H9 (cell line): ENCODE measurements around the gene SLC24A4. TPM values are rescaled to one million over a fixed set of nuclear protein-coding genes. Genes with fewer than 3 reads are reported as not detected.

Source experiments
- DNase-seq: peaks from one replicate; pipeline ENCODE4 v3.0.0-alpha.2; 2017
- H2AFZ ChIP-seq: one replicate; pipeline ENCODE4 v1.6.1; 2013; ENCODE audit warnings: mild to moderate bottlenecking, low read length, control low read depth, moderate library complexity
- H2AK5ac ChIP-seq: 2 replicates; pipeline ENCODE4 v1.6.1; 2013; ENCODE audit warnings: low read length, control low read depth, mixed read lengths; ENCODE audit not compliant: insufficient read length
- H2BK120ac ChIP-seq: one replicate; pipeline ENCODE4 v1.6.1; 2013; ENCODE audit warnings: low read depth, mild to moderate bottlenecking, low read length, control low read depth, inconsistent platforms; ENCODE audit not compliant: poor library complexity, severe bottlenecking
- H2BK12ac ChIP-seq: 2 replicates; pipeline ENCODE4 v1.6.1; 2013; ENCODE audit warnings: low read length, control low read depth, mixed read lengths, low read depth; ENCODE audit not compliant: insufficient read length
- H2BK15ac ChIP-seq: 2 replicates; pipeline ENCODE4 v1.6.1; 2013; ENCODE audit warnings: low read depth, low read length, control low read depth
- H2BK20ac ChIP-seq: one replicate; pipeline ENCODE4 v1.6.1; 2013; ENCODE audit warnings: low read depth, mild to moderate bottlenecking, low read length, control low read depth, inconsistent platforms; ENCODE audit not compliant: poor library complexity, severe bottlenecking
- H2BK5ac ChIP-seq: 2 replicates; pipeline ENCODE4 v1.6.1; 2013; ENCODE audit warnings: low read length, control low read depth, mixed read lengths; ENCODE audit not compliant: insufficient read length
- H3K14ac ChIP-seq: 2 replicates; pipeline ENCODE4 v1.6.1; 2013; ENCODE audit warnings: low read length, control low read depth; ENCODE audit not compliant: insufficient read depth
- H3K18ac ChIP-seq: 2 replicates; pipeline ENCODE4 v1.6.1; 2013; ENCODE audit warnings: low read depth, mild to moderate bottlenecking, mixed read lengths, low read length, control low read depth; ENCODE audit not compliant: insufficient read length
- H3K23ac ChIP-seq: 2 replicates; pipeline ENCODE4 v1.6.1; 2013; ENCODE audit warnings: low read length, control low read depth, mixed read lengths, low read depth; ENCODE audit not compliant: insufficient read length
- H3K23me2 ChIP-seq: 2 replicates; pipeline ENCODE4 v1.6.1; 2013; ENCODE audit warnings: low read depth, mild to moderate bottlenecking, mixed read lengths, low read length, control low read depth; ENCODE audit not compliant: insufficient read length, poor library complexity, severe bottlenecking
- H3K27ac ChIP-seq: 2 replicates; pipeline ENCODE4 v1.5.1; 2013; ENCODE audit warnings: low read length, control low read depth, mixed read lengths, low read depth; ENCODE audit not compliant: insufficient read length
- H3K27me3 ChIP-seq: 2 replicates; pipeline ENCODE4 v1.6.1; 2013; ENCODE audit warnings: low read length, control low read depth, inconsistent platforms; ENCODE audit not compliant: insufficient read depth
- H3K4ac ChIP-seq: 2 replicates; pipeline ENCODE4 v1.6.1; 2013; ENCODE audit warnings: low read depth, mild to moderate bottlenecking, control low read depth, inconsistent platforms, low read length, moderate library complexity
- H3K4me1 ChIP-seq: 2 replicates; pipeline ENCODE4 v1.6.1; 2013; ENCODE audit warnings: low read length, control low read depth, inconsistent platforms; ENCODE audit not compliant: insufficient read depth
- H3K4me2 ChIP-seq: 2 replicates; pipeline ENCODE4 v1.6.1; 2013; ENCODE audit warnings: low read length, control low read depth, mixed read lengths; ENCODE audit not compliant: insufficient read length, insufficient read depth
- H3K56ac ChIP-seq: 2 replicates; pipeline ENCODE4 v1.6.1; 2013; ENCODE audit warnings: low read depth, mild to moderate bottlenecking, mixed read lengths, low read length, control low read depth; ENCODE audit not compliant: insufficient read length
- H3K79me1 ChIP-seq: 2 replicates; pipeline ENCODE4 v1.6.1; 2013; ENCODE audit warnings: low read depth, mild to moderate bottlenecking, moderate library complexity, low read length, control low read depth, inconsistent platforms; ENCODE audit not compliant: insufficient read depth, poor library complexity, severe bottlenecking
- H3K79me2 ChIP-seq: 2 replicates; pipeline ENCODE4 v1.6.1; 2013; ENCODE audit warnings: low read length, control low read depth, inconsistent platforms; ENCODE audit not compliant: insufficient read depth
- H3K9ac ChIP-seq: 2 replicates; pipeline ENCODE4 v1.6.1; 2013; ENCODE audit warnings: low read length, control low read depth, mixed read lengths; ENCODE audit not compliant: insufficient read length; ENCODE audit errors: extremely low read depth
- H3K9me3 ChIP-seq: one replicate; pipeline ENCODE4 v1.6.1; 2013; ENCODE audit warnings: low read depth, low read length, inconsistent platforms; ENCODE audit not compliant: control insufficient read depth
- H3T11ph ChIP-seq: one replicate; pipeline ENCODE4 v1.6.1; 2013; ENCODE audit warnings: mild to moderate bottlenecking, low read length, control low read depth, inconsistent platforms
- H4K20me1 ChIP-seq: one replicate; pipeline ENCODE4 v1.6.1; 2013; ENCODE audit not compliant: control insufficient read depth, insufficient read length, insufficient read depth
- H4K5ac ChIP-seq: 2 replicates; pipeline ENCODE4 v1.6.1; 2013; ENCODE audit warnings: low read depth, mild to moderate bottlenecking, mixed read lengths, low read length, control low read depth; ENCODE audit not compliant: insufficient read length
- H4K8ac ChIP-seq: replicated peaks from 2 replicates; pipeline ENCODE4 v1.6.1; 2013; ENCODE audit warnings: low read length, control low read depth, mixed read lengths, low read depth; ENCODE audit not compliant: insufficient read length
- H4K91ac ChIP-seq: 2 replicates; pipeline ENCODE4 v1.6.1; 2013; ENCODE audit warnings: low read depth, mild to moderate bottlenecking, moderate library complexity, mixed read lengths, low read length, control low read depth; ENCODE audit not compliant: insufficient read length
- H3K27ac Mint-ChIP-seq, 3 experiments: 2 replicates in 2 of 3; 3 replicates in 1 of 3; pipeline ENCODE4 v1.8.0; 2020 to 2021; ENCODE audit warnings: mixed read lengths in 3 of 3, mild to moderate bottlenecking in 1 of 3, moderate library complexity in 1 of 3
- H3K27me3 Mint-ChIP-seq: 2 replicates; pipeline ENCODE4 v1.8.0; 2021; ENCODE audit warnings: low read depth, mild to moderate bottlenecking, moderate library complexity, mixed read lengths
- H3K36me3 Mint-ChIP-seq, 3 experiments: 2 replicates in 2 of 3; 3 replicates in 1 of 3; pipeline ENCODE4 v1.8.0; 2020 to 2021; ENCODE audit warnings: low read depth in 3 of 3, mixed read lengths in 3 of 3; ENCODE audit not compliant: insufficient read depth in 1 of 3
- H3K4me1 Mint-ChIP-seq, 2 experiments: 2 replicates each; pipeline ENCODE4 v1.8.0; 2020; ENCODE audit warnings: mixed read lengths in 2 of 2
- H3K4me3 Mint-ChIP-seq, 2 experiments: 2 replicates in 1 of 2; 3 replicates in 1 of 2; pipeline ENCODE4 v1.8.0; 2020 to 2021; ENCODE audit warnings: mild to moderate bottlenecking in 2 of 2, mixed read lengths in 2 of 2, moderate library complexity in 1 of 2
- H3K9me3 Mint-ChIP-seq, 2 experiments: 2 replicates in 1 of 2; 3 replicates in 1 of 2; pipeline ENCODE4 v1.8.0; 2020; ENCODE audit warnings: mild to moderate bottlenecking in 2 of 2, mixed read lengths in 2 of 2, moderate library complexity in 1 of 2
- WGBS: extraction: QIAGEN DNeasy Blood & Tissue Kit; methylation state at CpG from one replicate; pipeline ENCODE4 v1.1.7; 2013; ENCODE audit warnings: missing lambda C conversion rate, low lambda C conversion rate, mixed read lengths; ENCODE audit not compliant: insufficient read length; ENCODE audit errors: extremely low coverage; 5-methylcytosine and 5-hydroxymethylcytosine counted together
- total RNA-seq: library from RNA; stranded (reverse); gene quantifications from 2 replicates; pipeline ENCODE4 v1.2.1, GENCODE V29; 2021
- TF ChIP-seq, protein P1 (sequence below): fragments of 200-600 bp; sonication (generic); conservative IDR thresholded peaks from 3 replicates; pipeline ENCODE4 v1.8.0; 2021; ENCODE audit warnings: antibody characterized with exemption, mild to moderate bottlenecking

SLC24A4 gene
- total RNA-seq, 1 experiment from 2014 or later, result 0.24 TPM

DNA sequence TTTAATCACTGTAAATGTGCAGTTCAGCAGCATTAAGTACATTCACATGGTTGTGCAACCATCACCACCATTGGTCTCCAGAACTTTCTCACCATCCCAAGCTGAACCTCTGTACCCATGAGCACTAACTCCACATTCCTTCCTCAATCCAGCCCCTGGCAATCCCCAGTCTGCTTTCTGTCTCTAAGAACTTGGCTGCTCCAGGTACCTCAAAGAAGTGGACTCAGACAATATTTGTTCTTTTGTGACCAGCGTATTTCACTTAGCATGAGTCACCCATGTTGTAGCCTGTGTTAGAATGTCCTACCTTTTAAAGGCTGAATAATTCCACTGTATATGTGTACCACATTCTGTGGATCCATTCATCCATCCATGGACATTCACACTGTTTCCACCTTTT lies 64.6 kb downstream of the SLC24A4 start:
- H2BK12ac ChIP-seq, result no peak overlapping the region
- no peaks in the 10 kb centered on the region for H3K36me3 Mint-ChIP-seq
- H3K9ac ChIP-seq, result no peak overlapping the region
- DNase-seq, result no peak
- no peaks in the 10 kb centered on the region for H3K9me3 Mint-ChIP-seq
- H3K27ac Mint-ChIP-seq, result no peak overlapping the region
- H3K4me2 ChIP-seq, result no peak overlapping the region
- no peak overlapping the region for H2BK5ac ChIP-seq
- H3K56ac ChIP-seq, result no peak overlapping the region
- H3K27me3 Mint-ChIP-seq, result peaks cover 3% of the 10 kb centered on the region
- WGBS, result no CpG with 5 or more reads among the region's 1 CpG
- no peaks in the 10 kb centered on the region; the same call in 1 of the 2 replicates for H3K4me1 ChIP-seq
- no peak overlapping the region for H2BK120ac ChIP-seq
- no peaks in the 10 kb centered on the region for H3K79me1 ChIP-seq
- no peak overlapping the region for H4K91ac ChIP-seq
- H3K14ac ChIP-seq, result no peak overlapping the region
- H2BK15ac ChIP-seq, result no peak overlapping the region
- no peak overlapping the region for H3K23ac ChIP-seq
- H3K4ac ChIP-seq, result no peak overlapping the region
- no peak overlapping the region for H2AFZ ChIP-seq
- no peak overlapping the region for H2BK20ac ChIP-seq
- H3K18ac ChIP-seq, result no peak overlapping the region
- no peaks in the 10 kb centered on the region for H3K9me3 ChIP-seq
- H3K4me1 Mint-ChIP-seq, result peaks cover 34 to 49% of the 10 kb centered on the region in 2 experiments
- no peak overlapping the region for H3K27ac ChIP-seq
- no peak overlapping the region for H3T11ph ChIP-seq
- H4K5ac ChIP-seq, result no peak overlapping the region
- H4K8ac ChIP-seq, result no peak overlapping the region
- H2AK5ac ChIP-seq, result no peak overlapping the region
- H4K20me1 ChIP-seq, result no peaks in the 10 kb centered on the region
- TF ChIP-seq, protein P1, sequence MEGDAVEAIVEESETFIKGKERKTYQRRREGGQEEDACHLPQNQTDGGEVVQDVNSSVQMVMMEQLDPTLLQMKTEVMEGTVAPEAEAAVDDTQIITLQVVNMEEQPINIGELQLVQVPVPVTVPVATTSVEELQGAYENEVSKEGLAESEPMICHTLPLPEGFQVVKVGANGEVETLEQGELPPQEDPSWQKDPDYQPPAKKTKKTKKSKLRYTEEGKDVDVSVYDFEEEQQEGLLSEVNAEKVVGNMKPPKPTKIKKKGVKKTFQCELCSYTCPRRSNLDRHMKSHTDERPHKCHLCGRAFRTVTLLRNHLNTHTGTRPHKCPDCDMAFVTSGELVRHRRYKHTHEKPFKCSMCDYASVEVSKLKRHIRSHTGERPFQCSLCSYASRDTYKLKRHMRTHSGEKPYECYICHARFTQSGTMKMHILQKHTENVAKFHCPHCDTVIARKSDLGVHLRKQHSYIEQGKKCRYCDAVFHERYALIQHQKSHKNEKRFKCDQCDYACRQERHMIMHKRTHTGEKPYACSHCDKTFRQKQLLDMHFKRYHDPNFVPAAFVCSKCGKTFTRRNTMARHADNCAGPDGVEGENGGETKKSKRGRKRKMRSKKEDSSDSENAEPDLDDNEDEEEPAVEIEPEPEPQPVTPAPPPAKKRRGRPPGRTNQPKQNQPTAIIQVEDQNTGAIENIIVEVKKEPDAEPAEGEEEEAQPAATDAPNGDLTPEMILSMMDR, result no peak
- no peaks in the 10 kb centered on the region for H3K27me3 ChIP-seq
- H3K4me3 Mint-ChIP-seq, result no peak overlapping the region
- H3K79me2 ChIP-seq, result no peaks in the 10 kb centered on the region
- H3K23me2 ChIP-seq, result no peaks in the 10 kb centered on the region
